ENCODE data around the gene FBXL5.

The FBXL5 gene

GRCh38 chr4:15702941-15703403 is 47.8 kb upstream of the FBXL5 start, which contains the start of gene BST1:
Gene BST1, plus strand, starts transcription at chr4:15703065. Its CDS starts 80 bp downstream, at chr4:15703145.
- peak within 1 kb of the TSS; percentile 85 for H3K9ac ChIP-seq (ENCODE audit: low read length)
- no peak within 1 kb of the TSS for H2BK12ac ChIP-seq (ENCODE audit: low read length in 2 of 2)
- H3K79me1 ChIP-seq (replicated peaks; ENCODE audit: low read length, poor library complexity, severe bottlenecking): no peaks in the 10 kb centered on the region
- no peak for DNase-seq
- no peak within 1 kb of the TSS for H4K91ac ChIP-seq (ENCODE audit: low read length)
- peak within 1 kb of the TSS in 1 of 2 experiments; percentile 5 for H3K18ac ChIP-seq (ENCODE audit: low read depth in 1 of 2, low read length in 2 of 2)
- no peak within 1 kb of the TSS for H2AK5ac ChIP-seq (ENCODE audit: low read length, severe bottlenecking)
- peak within 1 kb of the TSS in 1 of 2 experiments; percentile 55 for H3K14ac ChIP-seq (ENCODE audit: low read length in 2 of 2)
- H3K4me1 ChIP-seq (ENCODE audit: control insufficient read depth, insufficient read depth, low read depth, low read length): peaks cover 2% of the 10 kb centered on the region
- H2AFZ ChIP-seq (ENCODE audit: low read depth, low read length): no peak within 1 kb of the TSS
- H2BK15ac ChIP-seq (ENCODE audit: low read depth, poor library complexity, severe bottlenecking): no peak within 1 kb of the TSS
- H3K9me3 ChIP-seq (ENCODE audit: control insufficient read depth, low read length): no peaks in the 10 kb centered on the region
- no peak within 1 kb of the TSS for H2BK5ac ChIP-seq (ENCODE audit: low read depth, low read length, poor library complexity, severe bottlenecking)
- 96% methylated on average over 43 of the region's 43 CpGs for WGBS
- peak within 1 kb of the TSS in 1 of 2 experiments; percentile 81 for H3K4me3 ChIP-seq (ENCODE audit: insufficient read depth in 1 of 2, low read depth in 1 of 2, low read length in 2 of 2)
- no peak within 1 kb of the TSS for H2BK120ac ChIP-seq (ENCODE audit: low read depth, low read length)
- no peak within 1 kb of the TSS for H3K23ac ChIP-seq (ENCODE audit: low read length in 2 of 2)
- H3K4ac ChIP-seq (ENCODE audit: low read depth in 1 of 2, low read length in 2 of 2): no peak within 1 kb of the TSS
- H4K8ac ChIP-seq (ENCODE audit: low read length): no peak within 1 kb of the TSS
- no peak within 1 kb of the TSS for H3K4me2 ChIP-seq (ENCODE audit: low read length, poor library complexity, severe bottlenecking)
- H3K36me3 ChIP-seq (ENCODE audit: control insufficient read depth in 1 of 2, insufficient read depth in 2 of 2, low read depth in 1 of 2, low read length in 2 of 2): peaks cover 0 to 1% of the 10 kb centered on the region in 2 experiments
- H3K27me3 ChIP-seq (ENCODE audit: control insufficient read depth in 1 of 2, insufficient read depth in 1 of 2, low read length in 2 of 2): no peaks in the 10 kb centered on the region
- no peak within 1 kb of the TSS for H3K27ac ChIP-seq (ENCODE audit: low read length, poor library complexity, severe bottlenecking)

GRCh38 chr4:15696866-15697265 is 41.7 kb upstream of the FBXL5 start:
- H2BK12ac ChIP-seq (ENCODE audit: low read length in 2 of 2): no peak overlapping the region
- H3K27ac ChIP-seq (ENCODE audit: low read length, poor library complexity, severe bottlenecking): no peak overlapping the region
- H3K27me3 ChIP-seq (ENCODE audit: control insufficient read depth in 1 of 2, insufficient read depth in 1 of 2, low read length in 2 of 2): no peaks in the 10 kb centered on the region
- H2AK5ac ChIP-seq (ENCODE audit: low read length, severe bottlenecking): peak overlapping the region; percentile 89
- no peak overlapping the region for H3K4ac ChIP-seq (ENCODE audit: low read depth in 1 of 2, low read length in 2 of 2)
- H2BK120ac ChIP-seq (ENCODE audit: low read depth, low read length): no peak overlapping the region
- no peak overlapping the region for H3K4me3 ChIP-seq (ENCODE audit: insufficient read depth in 1 of 2, low read depth in 1 of 2, low read length in 2 of 2)
- H4K8ac ChIP-seq (ENCODE audit: low read length): no peak overlapping the region
- no peaks in the 10 kb centered on the region for H3K9me3 ChIP-seq (ENCODE audit: control insufficient read depth, low read length)
- H2BK5ac ChIP-seq (ENCODE audit: low read depth, low read length, poor library complexity, severe bottlenecking): no peak overlapping the region
- H3K79me1 ChIP-seq (replicated peaks; ENCODE audit: low read length, poor library complexity, severe bottlenecking): peaks cover 3% of the 10 kb centered on the region
- no peak overlapping the region for H4K91ac ChIP-seq (ENCODE audit: low read length)
- H2BK15ac ChIP-seq (ENCODE audit: low read depth, poor library complexity, severe bottlenecking): no peak overlapping the region
- H3K14ac ChIP-seq (ENCODE audit: low read length in 2 of 2): no peak overlapping the region
- DNase-seq: no peak
- no peak overlapping the region for H3K18ac ChIP-seq (ENCODE audit: low read depth in 1 of 2, low read length in 2 of 2)
- no peaks in the 10 kb centered on the region for H3K36me3 ChIP-seq (ENCODE audit: control insufficient read depth in 1 of 2, insufficient read depth in 2 of 2, low read depth in 1 of 2, low read length in 2 of 2)
- no peak overlapping the region for H3K23ac ChIP-seq (ENCODE audit: low read length in 2 of 2)
- H2AFZ ChIP-seq (ENCODE audit: low read depth, low read length): no peak overlapping the region
- H3K9ac ChIP-seq (ENCODE audit: low read length): no peak overlapping the region
- H3K4me1 ChIP-seq (ENCODE audit: control insufficient read depth, insufficient read depth, low read depth, low read length): peaks cover 3% of the 10 kb centered on the region
- no peak overlapping the region for H3K4me2 ChIP-seq (ENCODE audit: low read length, poor library complexity, severe bottlenecking)
- no CpG with 5 or more reads among the region's 1 CpG for WGBS

GRCh38 chr4:15695729-15696128 is 40.6 kb upstream of the FBXL5 start:
- H2BK120ac ChIP-seq (ENCODE audit: low read depth, low read length): no peak overlapping the region
- peak overlapping the region; percentile 95 for H3K27ac ChIP-seq (ENCODE audit: low read length, poor library complexity, severe bottlenecking)
- no peak overlapping the region for H2BK12ac ChIP-seq (ENCODE audit: low read length in 2 of 2)
- H3K4ac ChIP-seq (ENCODE audit: low read depth in 1 of 2, low read length in 2 of 2): no peak overlapping the region
- peak overlapping the region; percentile 54 for H2BK5ac ChIP-seq (ENCODE audit: low read depth, low read length, poor library complexity, severe bottlenecking)
- WGBS: 52% methylated on average over 3 of the region's 3 CpGs
- no peak overlapping the region for H4K91ac ChIP-seq (ENCODE audit: low read length)
- no peak overlapping the region for H2AFZ ChIP-seq (ENCODE audit: low read depth, low read length)
- no peak for DNase-seq
- H2AK5ac ChIP-seq (ENCODE audit: low read length, severe bottlenecking): peak overlapping the region; percentile 71
- no peak overlapping the region for H3K4me3 ChIP-seq (ENCODE audit: insufficient read depth in 1 of 2, low read depth in 1 of 2, low read length in 2 of 2)
- no peak overlapping the region for H3K14ac ChIP-seq (ENCODE audit: low read length in 2 of 2)
- H3K9me3 ChIP-seq (ENCODE audit: control insufficient read depth, low read length): no peaks in the 10 kb centered on the region
- H3K27me3 ChIP-seq (ENCODE audit: control insufficient read depth in 1 of 2, insufficient read depth in 1 of 2, low read length in 2 of 2): no peaks in the 10 kb centered on the region
- peaks cover 4% of the 10 kb centered on the region for H3K4me1 ChIP-seq (ENCODE audit: control insufficient read depth, insufficient read depth, low read depth, low read length)
- no peak overlapping the region for H2BK15ac ChIP-seq (ENCODE audit: low read depth, poor library complexity, severe bottlenecking)
- peaks cover 3% of the 10 kb centered on the region for H3K79me1 ChIP-seq (replicated peaks; ENCODE audit: low read length, poor library complexity, severe bottlenecking)
- H3K23ac ChIP-seq (ENCODE audit: low read length in 2 of 2): no peak overlapping the region
- H3K18ac ChIP-seq (ENCODE audit: low read depth in 1 of 2, low read length in 2 of 2): no peak overlapping the region
- H3K36me3 ChIP-seq (ENCODE audit: control insufficient read depth in 1 of 2, insufficient read depth in 2 of 2, low read depth in 1 of 2, low read length in 2 of 2): no peaks in the 10 kb centered on the region
- H3K4me2 ChIP-seq (ENCODE audit: low read length, poor library complexity, severe bottlenecking): peak overlapping the region; percentile 4
- H4K8ac ChIP-seq (ENCODE audit: low read length): peak overlapping the region; percentile 81
- H3K9ac ChIP-seq (ENCODE audit: low read length): no peak overlapping the region

GRCh38 chr4:15695240-15695699 is 40.1 kb upstream of the FBXL5 start:
- Histone ChIP-seq H3K4ac (ENCODE audit: low read depth in 1 of 2, low read length in 2 of 2) (no peak overlapping the region), H3K9ac (ENCODE audit: low read length) (no peak overlapping the region), H3K23ac (ENCODE audit: low read length in 2 of 2) (no peak overlapping the region), H3K79me1 (replicated peaks; ENCODE audit: low read length, poor library complexity, severe bottlenecking) (peaks cover 3% of the 10 kb centered on the region), H3K27me3 (ENCODE audit: control insufficient read depth in 1 of 2, insufficient read depth in 1 of 2, low read length in 2 of 2) (no peaks in the 10 kb centered on the region), H3K36me3 (ENCODE audit: control insufficient read depth in 1 of 2, insufficient read depth in 2 of 2, low read depth in 1 of 2, low read length in 2 of 2) (no peaks in the 10 kb centered on the region), H3K14ac (ENCODE audit: low read length in 2 of 2) (no peak overlapping the region), H2BK15ac (ENCODE audit: low read depth, poor library complexity, severe bottlenecking) (peak overlapping the region; percentile 52), H3K4me3 (ENCODE audit: insufficient read depth in 1 of 2, low read depth in 1 of 2, low read length in 2 of 2) (no peak overlapping the region), H4K91ac (ENCODE audit: low read length) (peak overlapping the region; percentile 15), H2BK12ac (ENCODE audit: low read length in 2 of 2) (no peak overlapping the region), H2AK5ac (ENCODE audit: low read length, severe bottlenecking) (no peak overlapping the region), H3K27ac (ENCODE audit: low read length, poor library complexity, severe bottlenecking) (peak overlapping the region; percentile 95), H4K8ac (ENCODE audit: low read length) (peak overlapping the region; percentile 81), H2BK120ac (ENCODE audit: low read depth, low read length) (no peak overlapping the region), H3K4me2 (ENCODE audit: low read length, poor library complexity, severe bottlenecking) (peak overlapping the region; percentile 4), H3K18ac (ENCODE audit: low read depth in 1 of 2, low read length in 2 of 2) (peak overlapping the region; percentile 4 to 30), H3K9me3 (ENCODE audit: control insufficient read depth, low read length) (no peaks in the 10 kb centered on the region), H2AFZ (ENCODE audit: low read depth, low read length) (no peak overlapping the region), H2BK5ac (ENCODE audit: low read depth, low read length, poor library complexity, severe bottlenecking) (peak overlapping the region; percentile 54), H3K4me1 (ENCODE audit: control insufficient read depth, insufficient read depth, low read depth, low read length) (peaks cover 4% of the 10 kb centered on the region)
- WGBS: 33% methylated on average over 9 of the region's 10 CpGs
- DNase-seq: peak; percentile 84

All from mesenchymal stem cell (in vitro differentiated cells and primary cell).